ENCODE measurements around the gene TTC31.
"Not testable (repeated sequence)": the region's sequence is repeated elsewhere in the genome, so short reads cannot be mapped to it uniquely, and the experiment has no call there.

Gene TTC31

DNA sequence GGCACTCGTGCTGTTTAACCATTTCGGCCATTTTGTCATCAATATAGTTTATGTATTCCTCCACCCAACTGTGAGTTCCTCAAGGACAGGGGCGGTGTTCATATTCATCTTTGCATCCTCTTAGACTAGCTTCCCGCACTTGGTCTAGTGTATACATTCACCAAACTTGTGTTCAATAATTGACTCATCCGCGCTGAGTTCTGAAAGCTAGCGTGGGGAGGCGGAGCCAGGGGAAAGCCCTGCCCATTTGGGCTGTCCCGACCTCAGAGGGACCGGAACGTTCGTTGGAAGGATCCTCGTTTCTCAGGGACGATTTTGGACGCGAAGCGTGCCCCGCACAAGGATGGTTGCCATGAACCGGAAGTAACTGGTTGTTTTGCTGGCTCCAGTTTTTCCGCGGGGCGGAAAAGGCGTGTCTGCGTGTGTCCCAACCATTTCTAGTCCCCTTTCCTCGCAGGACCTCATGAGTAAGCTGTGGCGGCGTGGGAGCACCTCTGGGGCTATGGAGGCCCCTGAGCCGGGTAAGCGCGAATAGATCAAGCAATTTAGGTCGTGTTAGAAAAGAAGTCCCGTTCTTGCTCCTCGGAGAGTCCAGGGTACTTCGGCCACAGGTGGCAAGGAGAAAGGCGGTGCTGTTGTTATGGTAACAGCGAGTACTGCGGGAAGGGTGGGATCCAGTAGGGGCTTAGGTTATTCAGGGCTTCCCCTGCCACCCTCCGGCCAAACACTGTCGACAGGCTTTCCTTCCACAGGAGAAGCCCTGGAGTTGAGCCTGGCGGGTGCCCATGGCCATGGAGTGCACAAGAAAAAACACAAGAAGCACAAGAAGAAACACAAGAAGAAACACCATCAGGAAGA, 28.0 kb upstream of the TTC31 start, which contains the start of gene INO80B:
INO80B (plus strand) TSS at position 434 of the 858 bp plus-strand sequence; CDS start at position 464, 30 bp downstream.
- peak within 1 kb of the TSS; percentile 63 for H3K4me3 ChIP-seq (ENCODE audit: low read length)
- peak; percentile 99 for DNase-seq (ENCODE audit: low read depth, low spot score)

DNA sequence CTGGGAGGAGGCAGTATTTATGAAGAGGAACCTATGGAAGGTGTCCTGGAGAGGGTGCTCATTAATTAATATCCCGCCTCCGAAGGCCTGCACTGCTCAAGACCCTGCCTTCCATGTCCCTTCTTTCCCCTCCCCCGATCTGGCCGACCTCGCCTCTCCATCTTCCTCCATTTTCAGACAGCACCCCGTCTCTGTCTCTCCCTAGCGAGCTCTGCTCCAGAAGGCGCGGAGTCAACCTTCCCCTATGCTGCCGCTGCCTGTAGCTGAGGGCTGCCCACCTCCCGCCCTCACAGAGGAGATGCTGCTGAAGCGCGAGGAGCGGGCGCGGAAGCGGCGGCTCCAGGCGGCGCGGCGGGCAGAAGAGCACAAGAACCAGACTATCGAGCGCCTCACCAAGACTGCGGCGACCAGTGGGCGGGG, 25.7 kb upstream of the TTC31 start:
- no peak for DNase-seq (ENCODE audit: low read depth, low spot score)
- peak overlapping the region; percentile 84 for H3K4me3 ChIP-seq (ENCODE audit: low read length)

GRCh38 chr2:74457549-74458131, 25.2 kb upstream of the TTC31 start:
- H3K4me3 ChIP-seq (ENCODE audit: low read length) = peak overlapping the region; percentile 84
- DNase-seq (ENCODE audit: low read depth, low spot score) = peak; percentile 67

DNA sequence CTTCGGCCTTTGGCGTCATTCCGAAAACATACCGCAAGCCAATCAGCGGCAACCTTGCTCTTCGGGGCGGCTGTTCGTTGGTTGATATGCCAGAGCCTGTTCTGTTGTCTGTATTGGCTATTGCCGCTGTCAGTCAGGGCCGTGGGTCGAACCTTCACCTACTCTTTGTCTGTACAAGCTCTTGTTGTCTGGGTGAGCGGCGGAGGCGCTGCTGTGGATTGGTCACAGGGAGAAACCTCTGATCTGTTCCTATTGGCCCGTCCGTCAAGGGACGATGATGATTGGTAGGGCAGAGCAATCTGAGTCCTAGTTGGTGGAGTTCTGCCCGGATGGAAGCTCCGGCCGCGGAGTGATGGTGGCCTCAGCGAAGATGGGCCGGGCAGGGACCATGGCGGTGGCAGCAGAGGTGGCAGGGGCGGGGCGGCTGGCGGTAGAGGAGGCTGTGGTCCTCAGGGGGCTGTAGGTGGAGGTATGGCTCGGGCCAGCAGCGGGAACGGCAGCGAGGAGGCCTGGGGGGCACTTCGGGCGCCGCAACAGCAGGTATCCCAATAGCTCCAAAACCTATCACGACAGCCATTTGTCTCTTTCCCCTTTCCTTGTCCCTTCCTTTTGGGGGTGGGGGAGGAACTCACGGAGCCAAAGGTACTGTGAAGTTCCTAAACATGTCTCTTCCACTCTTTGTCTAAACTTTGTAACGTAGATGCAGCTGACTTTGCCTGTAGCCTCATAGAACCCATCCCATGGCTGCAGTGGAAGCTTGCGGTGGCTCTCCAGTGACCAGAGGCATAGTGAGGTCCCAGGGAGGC, 24.5 kb upstream of the TTC31 start, which contains the start of gene WBP1:
WBP1 (plus strand) TSS at position 307 of the 806 bp plus-strand sequence; CDS start at position 472, 165 bp downstream.
- peak within 1 kb of the TSS; percentile 84 for H3K4me3 ChIP-seq (ENCODE audit: low read length)
- peak; percentile 100 for DNase-seq (ENCODE audit: low read depth, low spot score)

- H3K4me3 ChIP-seq (ENCODE audit: low read length) = peak overlapping the region; percentile 63
- no peak for DNase-seq (ENCODE audit: low read depth, low spot score)
Measured at GRCh38 chr2:74458938-74459363, 23.9 kb upstream of the TTC31 start.

DNA sequence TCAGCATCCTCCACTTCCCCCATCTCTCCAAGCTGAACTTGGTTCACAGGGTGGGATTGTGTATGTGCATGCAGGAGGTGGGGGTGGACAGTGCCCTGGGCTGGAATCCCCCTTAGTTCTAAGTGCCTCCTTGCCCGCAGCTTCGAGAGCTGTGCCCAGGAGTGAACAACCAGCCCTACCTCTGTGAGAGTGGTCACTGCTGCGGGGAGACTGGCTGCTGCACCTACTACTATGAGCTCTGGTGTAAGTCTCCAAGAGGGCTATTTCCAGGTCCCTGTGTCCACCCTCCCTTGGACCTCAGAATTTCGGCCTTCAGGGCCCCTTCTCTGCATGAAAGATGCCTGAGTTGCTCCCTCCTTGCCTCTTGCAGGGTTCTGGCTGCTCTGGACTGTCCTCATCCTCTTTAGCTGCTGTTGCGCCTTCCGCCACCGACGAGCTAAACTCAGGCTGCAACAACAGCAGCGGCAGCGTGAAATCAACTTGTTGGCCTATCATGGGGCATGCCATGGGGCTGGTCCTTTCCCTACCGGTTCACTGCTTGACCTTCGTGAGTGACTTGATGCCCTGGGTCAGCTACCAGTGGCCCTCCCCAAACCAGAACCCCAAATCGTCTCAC, 23.3 kb upstream of the TTC31 start:
- peak overlapping the region; percentile 63 for H3K4me3 ChIP-seq (ENCODE audit: low read length)
- not testable (repeated sequence) for DNase-seq (ENCODE audit: low read depth, low spot score)

- H3K4me3 ChIP-seq (ENCODE audit: low read length); DNase-seq (ENCODE audit: low read depth, low spot score): not testable (repeated sequence)
Measured at GRCh38 chr2:74460187-74460586, 22.7 kb upstream of the TTC31 start.

- DNase-seq (ENCODE audit: low read depth, low spot score) = no peak
Measured at GRCh38 chr2:74461187-74462053, 21.5 kb upstream of the TTC31 start.

GRCh38 chr2:74462054-74462785, 20.7 kb upstream of the TTC31 start:
- H3K4me3 ChIP-seq (ENCODE audit: low read length) = no peak overlapping the region
- no peak for DNase-seq (ENCODE audit: low read depth, low spot score)

More at GRCh38 chr2:74461187-74462053, 21.5 kb upstream of the TTC31 start:
- no peak overlapping the region for H3K4me3 ChIP-seq (ENCODE audit: low read length)

- no peak for DNase-seq (ENCODE audit: low read depth, low spot score)
- no peak overlapping the region for H3K4me3 ChIP-seq (ENCODE audit: low read length)
Measured at GRCh38 chr2:74462786-74463105, 20.1 kb upstream of the TTC31 start.

DNA sequence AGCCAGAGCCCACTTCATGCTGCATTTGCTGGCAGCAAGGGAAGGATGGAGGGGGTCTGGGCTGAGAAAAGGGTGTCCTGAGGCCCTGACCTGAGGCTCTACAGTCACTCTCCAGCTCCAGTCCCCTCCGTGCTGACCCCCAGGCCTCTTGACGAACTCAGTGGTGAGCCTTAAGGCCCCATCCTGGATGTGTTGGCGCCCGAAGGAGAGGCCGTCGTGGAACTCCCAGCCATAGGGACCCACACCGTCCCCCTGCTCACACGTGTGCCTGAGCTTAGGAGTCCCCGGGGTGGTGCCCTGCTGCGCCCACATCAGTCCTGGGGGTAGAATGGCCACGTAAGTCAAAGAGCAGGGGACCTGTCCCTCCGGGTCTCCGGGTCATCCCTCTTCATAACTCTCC, 18.5 kb upstream of the TTC31 start:
- DNase-seq (ENCODE audit: low read depth, low spot score) = no peak
- H3K4me3 ChIP-seq (ENCODE audit: low read length) = peak overlapping the region; percentile 77

GRCh38 chr2:74470742-74471141, 12.1 kb upstream of the TTC31 start:
- DNase-seq (ENCODE audit: low read depth, low spot score); H3K4me3 ChIP-seq (ENCODE audit: low read length): not testable (repeated sequence)

DNA sequence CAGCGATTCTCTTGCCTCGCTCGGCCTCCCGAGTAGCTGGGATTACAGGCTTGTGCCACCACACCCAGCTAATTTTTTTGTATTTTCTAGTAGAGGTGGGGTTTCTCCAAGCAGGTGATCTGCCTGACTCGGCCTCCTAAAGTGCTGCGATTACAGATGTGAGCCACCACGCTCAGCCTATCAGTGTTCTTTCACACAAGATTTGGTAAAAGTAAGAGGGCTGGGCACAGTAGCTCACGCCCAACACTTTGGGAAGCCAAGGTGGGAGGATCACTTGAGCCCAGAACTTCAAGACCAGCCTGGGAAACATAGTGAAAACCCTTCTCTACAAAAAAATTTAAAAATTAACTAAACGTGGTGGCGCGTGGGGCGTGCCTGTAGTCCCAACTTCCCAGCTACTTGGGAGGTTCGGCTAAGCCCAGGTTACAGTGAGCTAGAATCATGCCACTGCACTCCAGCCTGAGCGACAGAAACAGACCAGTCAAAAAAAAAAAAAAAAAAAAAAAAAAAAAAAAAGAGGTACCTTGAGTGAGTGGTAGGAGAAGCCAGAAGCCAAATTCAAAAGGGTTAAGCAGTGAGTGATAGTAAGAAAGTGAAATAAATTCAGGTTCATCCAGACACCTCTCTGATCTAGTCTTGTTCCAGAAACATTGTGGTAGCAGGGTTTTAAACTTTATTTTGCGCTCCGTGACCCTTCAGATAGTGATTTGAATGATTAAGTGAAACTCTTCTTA, 11.4 kb upstream of the TTC31 start:
- no peak for DNase-seq (ENCODE audit: low read depth, low spot score)
- peak overlapping the region; percentile 96 for H3K4me3 ChIP-seq (ENCODE audit: low read length)

GRCh38 chr2:74472086-74472944, 10.6 kb upstream of the TTC31 start, which contains the start of gene MRPL53:
Gene MRPL53 (minus strand): TSS chr2:74472680. CDS start chr2:74472660, 20 bp downstream.
- DNase-seq (ENCODE audit: low read depth, low spot score) = peak; percentile 96
- peak within 1 kb of the TSS; percentile 96 for H3K4me3 ChIP-seq (ENCODE audit: low read length)

DNA sequence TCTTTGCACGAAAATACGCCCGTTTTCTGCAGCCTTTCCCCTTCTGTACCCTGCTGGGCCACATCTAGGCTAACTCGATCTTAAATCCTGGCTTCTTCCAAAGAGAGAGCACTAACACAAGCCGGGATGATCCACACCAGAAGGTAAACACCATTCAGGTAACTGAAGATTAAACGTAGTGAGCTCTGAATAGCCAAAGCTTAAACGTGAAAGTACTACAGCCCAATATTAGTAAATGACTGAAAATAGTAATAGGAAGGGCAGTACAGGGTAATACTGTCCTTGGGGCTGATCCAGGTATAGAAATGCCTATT, 10.0 kb upstream of the TTC31 start:
- no peak for DNase-seq (ENCODE audit: low read depth, low spot score)
- peak overlapping the region; percentile 96 for H3K4me3 ChIP-seq (ENCODE audit: low read length)

DNA sequence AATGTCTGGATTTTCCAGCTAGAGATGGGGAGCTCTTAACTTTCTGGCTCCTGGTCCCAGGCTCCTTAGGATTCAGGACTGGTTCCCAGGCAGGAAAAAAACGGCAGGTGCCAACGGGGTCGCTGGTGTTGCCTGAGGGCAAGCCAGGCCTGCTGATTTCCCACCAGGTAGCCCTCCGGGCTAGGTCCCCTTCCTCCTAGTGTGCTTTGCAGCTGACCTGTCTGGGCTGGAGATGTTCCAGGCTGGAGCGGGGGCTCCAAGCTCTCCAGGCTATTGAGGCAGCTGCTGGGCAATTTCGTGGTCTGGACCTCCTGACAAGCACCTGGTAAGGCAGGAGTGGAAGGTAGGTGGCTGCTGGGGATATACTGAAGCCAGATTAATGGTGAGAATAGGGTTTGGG, 8.4 kb upstream of the TTC31 start:
- H3K4me3 ChIP-seq (ENCODE audit: low read length) = no peak overlapping the region
- DNase-seq (ENCODE audit: low read depth, low spot score) = no peak

Measured in Jurkat, Clone E6-1 (cell line).